GM13976 (cell line): ENCODE measurements around the gene HELZ2.

Source experiments
- DNase-seq: peaks from one replicate; pipeline ENCODE4 v3.0.0; 2012; ENCODE audit warnings: low spot score
- CTCF ChIP-seq: IDR thresholded peaks from 2 replicates; pipeline ENCODE4 v1.5.1; 2012; ENCODE audit warnings: borderline replicate concordance, mild to moderate bottlenecking; ENCODE audit not compliant: insufficient read depth; ENCODE audit errors: extremely low read depth, missing control alignments, control extremely low read depth
- in situ Hi-C: fragments of 300-500 bp; cut with MboI; formaldehyde crosslinking; loops from one replicate; pipeline ENCODE4 v1.12.0; 2022; ENCODE audit warnings: low sequenced_read_pairs, mixed read lengths, inconsistent platforms; ENCODE audit not compliant: unreplicated experiment

Gene HELZ2

GRCh38 chr20:63597651-63598478 is 23.8 kb upstream of the HELZ2 start:
- in situ Hi-C loops = no loop called here
- TF ChIP-seq CTCF = no peak

GRCh38 chr20:63596423-63596822 is 22.4 kb upstream of the HELZ2 start:
- no peak for DNase-seq
- no peak for TF ChIP-seq CTCF
- in situ Hi-C loops = no loop called here

More at GRCh38 chr20:63597651-63598478, 23.8 kb upstream of the HELZ2 start:
- no peak for DNase-seq

GRCh38 chr20:63595416-63596127 is 21.5 kb upstream of the HELZ2 start:
- in situ Hi-C loops = no loop called here

GRCh38 chr20:63594043-63594561 is 20.1 kb upstream of the HELZ2 start:
- in situ Hi-C loops = no loop called here
- DNase-seq = no peak
- no peak for TF ChIP-seq CTCF

More at GRCh38 chr20:63595416-63596127, 21.5 kb upstream of the HELZ2 start:
- DNase-seq = no peak
- TF ChIP-seq CTCF = no peak

GRCh38 chr20:63592661-63593060 is 18.6 kb upstream of the HELZ2 start:
- TF ChIP-seq CTCF = no peak
- in situ Hi-C loops = no loop called here
- no peak for DNase-seq

GRCh38 chr20:63591786-63592355 is 17.8 kb upstream of the HELZ2 start:
- no peak for TF ChIP-seq CTCF
- in situ Hi-C loops = no loop called here

More at GRCh38 chr20:63591786-63592355, 17.8 kb upstream of the HELZ2 start:
- DNase-seq = no peak
